ENCODE measurements around the gene SDK2.
"Not testable (repeated sequence)": the region's sequence is repeated elsewhere in the genome, so short reads cannot be mapped to it uniquely, and the experiment has no call there.

The SDK2 gene

GRCh38 chr17:73334771-73335513 lies 309.3 kb downstream of the SDK2 start:
- DNase-seq, result no peak

GRCh38 chr17:73333445-73333844 lies 310.8 kb downstream of the SDK2 start:
- DNase-seq, result not testable (repeated sequence)

- DNase-seq, result no peak
Measured at GRCh38 chr17:73331060-73331459, 313.2 kb downstream of the SDK2 start.

DNA sequence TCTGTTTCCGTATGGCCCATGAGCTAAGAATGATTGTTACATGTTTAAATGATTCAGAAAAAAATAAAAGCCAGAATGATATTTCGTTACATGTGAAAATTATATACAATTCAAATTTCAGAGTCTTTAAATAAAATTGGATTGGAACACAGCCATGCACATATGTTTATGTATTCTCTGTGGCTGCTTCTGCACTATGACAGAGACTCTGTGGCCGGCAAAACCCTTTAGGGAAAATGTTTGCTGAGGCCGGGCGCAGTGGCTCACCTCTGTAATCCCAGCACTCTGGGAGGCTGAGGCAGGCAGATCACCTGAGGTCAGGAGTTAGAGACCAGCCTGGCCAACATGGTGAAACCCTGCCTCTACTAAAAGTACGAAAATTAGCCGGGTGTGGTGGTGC lies 316.6 kb downstream of the SDK2 start:
- no peak for DNase-seq

DNA sequence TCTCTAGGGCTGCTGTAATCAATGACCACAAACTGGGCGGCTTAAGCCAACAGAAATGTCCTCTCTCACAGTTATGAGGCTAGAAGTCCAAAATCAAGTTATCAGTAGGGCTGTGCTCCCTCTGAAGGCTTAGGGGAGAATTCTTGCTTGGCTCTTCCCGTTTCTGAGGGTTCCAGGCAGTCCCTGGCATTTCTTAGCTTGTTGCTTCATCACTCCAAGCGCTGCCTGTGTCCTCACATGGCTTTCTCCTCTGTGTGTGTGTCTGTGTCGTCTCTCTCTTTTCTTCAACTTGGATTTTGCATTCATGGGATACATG lies 318.8 kb downstream of the SDK2 start:
- DNase-seq, result no peak

GRCh38 chr17:73324711-73325526 lies 319.3 kb downstream of the SDK2 start:
- no peak for DNase-seq

GRCh38 chr17:73324160-73324475 lies 320.1 kb downstream of the SDK2 start:
- no peak for DNase-seq

DNA sequence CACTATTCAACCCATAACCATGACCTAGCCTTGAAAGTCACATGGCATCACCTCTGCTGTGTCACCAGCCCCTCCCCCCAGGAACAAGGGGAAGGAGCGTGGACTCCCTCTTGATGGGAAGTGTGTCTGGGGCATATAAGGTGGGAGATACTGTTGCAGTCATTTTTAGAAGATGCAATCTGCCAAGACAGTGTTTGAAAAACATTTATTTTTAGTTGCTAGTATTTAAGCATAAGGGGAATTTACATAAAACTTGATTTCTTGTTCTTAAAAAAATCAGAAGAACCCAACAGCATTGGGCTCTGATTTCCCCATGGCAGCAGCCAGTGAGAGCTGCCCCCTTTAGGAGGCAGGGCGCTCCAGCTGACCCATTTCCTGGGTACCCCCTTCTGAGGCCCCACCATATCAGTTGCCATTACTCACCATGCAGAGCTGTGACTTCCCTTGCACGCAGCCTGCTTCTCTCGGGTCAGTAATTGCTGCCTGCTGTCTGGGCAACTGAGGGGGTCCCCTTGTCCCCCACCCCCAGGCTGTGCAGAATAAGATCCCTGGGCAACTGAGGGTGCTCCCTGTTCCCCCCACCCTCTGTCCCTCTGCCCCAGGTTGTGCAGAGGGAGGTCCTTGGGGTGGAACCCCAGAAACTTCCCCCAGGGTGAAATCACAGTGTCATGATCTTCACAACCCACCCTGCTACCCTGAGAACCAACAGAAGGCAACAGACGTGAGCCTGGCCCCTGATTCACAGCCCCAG lies 320.7 kb downstream of the SDK2 start:
- DNase-seq, result no peak

DNA sequence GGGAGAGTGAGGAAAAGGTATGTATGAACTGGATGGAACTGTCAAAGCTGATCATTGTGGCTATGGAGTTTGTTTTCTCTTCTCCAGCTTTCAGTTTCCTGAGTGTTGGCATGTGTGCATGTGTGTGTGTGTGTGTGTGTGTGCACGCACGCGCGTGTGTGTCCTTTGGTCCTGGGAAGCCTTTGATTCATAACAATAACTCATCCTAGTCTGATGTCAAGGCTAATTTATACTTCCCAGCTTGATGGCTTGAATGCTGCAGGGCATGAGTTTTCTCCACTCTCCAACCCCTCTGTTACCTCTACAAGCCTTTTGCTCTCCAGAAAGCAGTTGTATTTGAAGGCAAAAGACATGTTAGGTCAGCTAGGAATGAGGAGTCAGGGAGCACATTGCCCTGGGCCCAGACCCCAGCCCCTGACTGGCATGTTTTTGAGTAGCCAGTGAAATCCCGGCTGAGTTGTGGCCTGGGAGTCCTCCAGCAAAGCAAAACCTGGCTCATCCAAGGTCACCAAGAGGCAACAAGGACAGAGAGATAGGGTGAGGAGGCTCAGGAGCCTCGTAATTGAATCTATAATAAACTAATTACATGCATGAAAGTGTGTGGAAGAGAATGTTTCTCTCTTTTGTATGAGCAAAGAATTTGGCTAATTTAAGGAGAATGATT lies 323.5 kb downstream of the SDK2 start:
- no peak for DNase-seq

GRCh38 chr17:73319766-73320165 lies 324.5 kb downstream of the SDK2 start:
- DNase-seq, result no peak

GRCh38 chr17:73318836-73319235 lies 325.4 kb downstream of the SDK2 start:
- DNase-seq, result no peak

- DNase-seq, result no peak
Measured at GRCh38 chr17:73318427-73318813, 325.8 kb downstream of the SDK2 start.

DNA sequence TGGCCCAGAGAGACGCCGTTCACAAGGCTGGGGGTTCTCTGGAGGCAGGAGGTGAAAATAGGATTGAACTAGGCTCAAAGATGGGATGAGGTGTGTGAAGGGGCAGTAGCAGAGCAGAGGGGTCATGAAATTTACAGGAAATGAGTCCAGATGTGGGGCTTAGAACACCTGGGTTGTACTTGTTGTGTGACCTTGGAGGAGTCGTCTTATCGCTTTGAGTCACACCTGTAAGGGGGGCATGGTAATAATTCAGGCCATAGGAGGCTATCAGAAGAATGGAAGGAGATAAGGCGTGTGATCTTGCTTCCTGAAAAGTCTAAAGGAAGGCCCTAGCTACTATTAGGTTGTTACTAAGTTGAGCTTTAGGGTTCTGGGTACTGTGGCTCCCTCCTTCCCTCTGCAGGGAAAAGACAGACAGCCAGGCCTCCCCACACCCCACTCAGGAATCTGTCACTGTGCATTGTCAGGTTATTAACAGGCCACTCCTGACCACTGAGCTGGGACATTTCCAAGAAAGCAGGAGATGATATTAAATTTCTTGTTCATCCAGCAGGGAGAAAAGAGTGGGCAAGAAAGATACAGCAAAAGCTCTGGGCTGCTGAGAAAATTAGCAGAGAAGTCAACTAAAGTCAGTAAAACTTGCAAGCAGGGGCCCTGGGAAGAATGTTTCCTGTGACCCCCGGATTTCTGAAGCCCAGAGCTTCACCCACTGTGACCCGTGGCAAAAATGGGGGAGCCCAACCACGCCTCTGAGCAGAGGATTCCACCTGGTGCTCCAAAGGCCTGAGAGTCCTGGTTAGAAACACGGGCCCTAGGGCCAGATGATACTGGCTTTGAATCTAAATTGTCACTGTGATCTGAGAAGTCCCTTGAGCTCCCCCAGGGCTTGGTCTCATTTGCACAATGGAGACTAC lies 326.5 kb downstream of the SDK2 start:
- no peak for DNase-seq

DNA sequence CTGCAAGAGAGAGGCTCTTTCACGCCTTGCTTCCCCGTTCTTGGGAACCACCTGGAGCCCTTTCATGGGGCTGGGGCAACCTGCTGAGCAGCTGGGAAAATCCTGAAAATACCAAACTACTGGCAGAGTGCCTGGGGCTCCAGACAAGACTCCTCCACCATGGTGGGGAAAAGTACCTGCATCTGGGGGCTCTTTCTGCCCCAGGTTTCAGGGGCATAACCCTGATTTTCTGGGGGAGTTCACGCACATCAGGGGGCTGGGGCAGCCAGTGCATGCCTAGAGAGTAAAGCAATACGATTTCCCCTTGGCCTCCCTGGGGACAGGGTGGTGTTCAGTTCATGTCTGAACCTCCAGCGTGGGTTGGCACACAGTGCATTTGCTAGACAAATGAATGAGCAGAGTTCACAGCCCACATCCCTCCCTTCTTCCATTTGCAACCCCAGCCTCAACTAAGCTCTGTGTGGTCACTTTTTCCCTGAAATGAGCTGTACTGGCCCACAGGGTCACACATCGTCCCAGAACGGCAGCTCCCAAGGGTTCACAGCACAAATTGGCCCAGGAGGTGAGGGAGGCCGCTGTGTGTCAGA lies 327.2 kb downstream of the SDK2 start:
- DNase-seq, result no peak

- no peak for DNase-seq
Measured at GRCh38 chr17:73315471-73315870, 328.8 kb downstream of the SDK2 start.

- DNase-seq, result no peak
Measured at GRCh38 chr17:73313526-73314127, 330.6 kb downstream of the SDK2 start.

- not testable (repeated sequence) for DNase-seq
Measured at GRCh38 chr17:73312887-73313286, 331.4 kb downstream of the SDK2 start.

DNA sequence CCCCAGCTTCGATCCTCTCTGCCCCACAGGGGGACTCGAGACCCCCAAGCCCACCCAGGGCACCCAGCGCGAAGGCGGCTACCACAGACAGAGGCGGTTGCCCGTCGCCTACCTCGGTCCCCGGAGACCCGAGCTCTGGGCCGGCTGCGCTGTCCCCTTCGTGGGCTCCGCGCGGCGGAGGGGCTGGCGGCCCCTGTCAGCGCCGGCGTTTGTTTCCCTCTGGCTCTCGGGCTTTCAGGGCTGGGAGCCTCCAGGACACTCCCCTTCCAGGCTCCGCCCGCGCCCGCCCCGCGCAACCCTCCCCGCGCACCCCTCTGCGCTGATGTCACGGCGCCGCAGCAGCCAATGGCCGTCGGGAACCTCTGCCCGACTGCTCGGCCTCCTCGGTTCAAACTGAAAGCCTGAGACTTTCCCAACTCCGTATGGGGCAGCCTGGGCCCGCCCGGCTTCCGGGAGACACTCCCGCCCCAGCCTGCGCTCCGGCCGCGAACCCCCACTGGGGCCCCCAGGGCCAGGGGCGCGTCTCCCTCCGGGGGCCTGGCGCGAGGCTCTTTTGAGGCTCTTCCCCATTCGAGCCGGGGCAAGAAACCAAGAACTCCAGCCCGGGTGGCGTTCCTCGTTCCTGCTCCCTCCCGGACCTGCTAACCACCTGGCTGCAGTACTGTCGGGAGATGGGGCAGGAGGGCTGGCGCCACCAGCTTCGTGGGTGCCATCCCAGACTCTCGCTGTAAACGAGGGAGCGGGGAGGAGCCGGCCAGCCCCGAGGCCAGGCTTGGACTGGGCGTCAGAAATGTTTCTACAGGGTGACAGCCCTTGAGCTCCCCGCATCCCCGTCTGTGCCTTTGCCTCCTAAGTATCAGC lies 332.2 kb downstream of the SDK2 start, which contains the start of gene CDC42EP4:
TSS of gene CDC42EP4 (minus strand) at position 221 of the 861 bp plus-strand sequence. CDS start 25,501 bp downstream, outside the sequence.
- DNase-seq, result peak; percentile 80

GRCh38 chr17:73311428-73311780 lies 332.8 kb downstream of the SDK2 start:
- DNase-seq, result no peak

Measured in NCI-H510A (cell line).